DMS53 treated with DMSO at 0.1 percent for 48 hours (cell line): ENCODE results near the gene ACP1.

Experiments
- DNase-seq: peaks from one replicate; lab custom pipeline; 2025; ENCODE audit not compliant: unreplicated experiment; lab: John Stamatoyannopoulos, UW

The ACP1 gene

DNA sequence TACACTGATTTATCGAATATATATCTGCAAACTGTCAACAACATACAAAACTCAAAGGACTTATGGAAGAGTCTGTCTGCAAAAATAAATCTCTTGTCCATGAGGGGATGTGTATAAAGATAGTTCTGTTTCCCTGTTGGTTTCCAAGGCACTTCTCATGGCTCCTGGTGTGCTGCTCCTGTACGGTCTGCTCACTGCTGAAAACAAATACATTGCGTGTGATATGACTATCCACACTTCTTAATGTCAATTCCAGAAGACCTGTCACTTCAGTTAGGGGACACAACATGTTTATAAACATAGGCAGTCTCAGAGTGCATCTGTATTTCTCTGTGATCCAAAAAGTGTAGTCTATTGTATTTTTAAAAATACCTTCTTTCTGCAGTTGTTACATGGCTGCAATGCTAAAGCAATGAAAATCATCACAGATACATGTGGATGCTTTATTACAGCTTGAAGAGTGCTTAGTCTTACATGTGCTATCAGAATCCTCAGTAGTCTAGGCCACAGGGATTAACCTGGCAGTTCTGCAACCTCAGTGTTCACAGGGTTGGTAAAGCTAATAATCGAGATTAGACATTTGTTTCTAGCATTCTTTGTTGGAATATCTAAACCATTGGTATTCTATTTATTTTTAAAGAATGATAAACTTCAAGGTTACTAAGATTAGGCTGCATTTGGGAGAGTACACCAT, 15.4 kb downstream of the ACP1 start:
- DNase-seq: no peak

DNA sequence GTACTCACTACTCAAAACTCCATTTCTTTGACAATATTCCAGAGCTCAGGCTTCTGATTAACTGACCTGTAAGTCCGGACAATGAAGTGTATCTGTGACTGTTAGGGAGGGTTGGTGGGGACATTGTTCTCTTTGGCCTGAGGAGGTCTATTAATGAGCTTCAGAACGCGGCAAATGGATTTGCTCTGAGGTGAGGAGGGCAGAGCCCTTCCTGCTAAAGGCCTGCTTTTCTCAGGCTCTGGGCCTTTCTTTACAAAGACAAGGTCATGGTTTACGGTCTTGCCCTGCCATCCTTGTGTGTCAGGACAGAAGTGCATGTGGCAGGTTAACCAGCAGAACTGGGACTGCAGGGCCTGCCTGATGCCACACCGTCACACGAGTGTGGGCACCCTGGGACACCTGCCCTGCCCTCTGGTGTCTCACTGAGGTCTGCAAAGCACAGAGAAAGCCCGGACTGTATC, 15.9 kb downstream of the ACP1 start:
- DNase-seq: no peak

GRCh38 chr2:281381-281780, 16.6 kb downstream of the ACP1 start:
- DNase-seq: no peak

DNA sequence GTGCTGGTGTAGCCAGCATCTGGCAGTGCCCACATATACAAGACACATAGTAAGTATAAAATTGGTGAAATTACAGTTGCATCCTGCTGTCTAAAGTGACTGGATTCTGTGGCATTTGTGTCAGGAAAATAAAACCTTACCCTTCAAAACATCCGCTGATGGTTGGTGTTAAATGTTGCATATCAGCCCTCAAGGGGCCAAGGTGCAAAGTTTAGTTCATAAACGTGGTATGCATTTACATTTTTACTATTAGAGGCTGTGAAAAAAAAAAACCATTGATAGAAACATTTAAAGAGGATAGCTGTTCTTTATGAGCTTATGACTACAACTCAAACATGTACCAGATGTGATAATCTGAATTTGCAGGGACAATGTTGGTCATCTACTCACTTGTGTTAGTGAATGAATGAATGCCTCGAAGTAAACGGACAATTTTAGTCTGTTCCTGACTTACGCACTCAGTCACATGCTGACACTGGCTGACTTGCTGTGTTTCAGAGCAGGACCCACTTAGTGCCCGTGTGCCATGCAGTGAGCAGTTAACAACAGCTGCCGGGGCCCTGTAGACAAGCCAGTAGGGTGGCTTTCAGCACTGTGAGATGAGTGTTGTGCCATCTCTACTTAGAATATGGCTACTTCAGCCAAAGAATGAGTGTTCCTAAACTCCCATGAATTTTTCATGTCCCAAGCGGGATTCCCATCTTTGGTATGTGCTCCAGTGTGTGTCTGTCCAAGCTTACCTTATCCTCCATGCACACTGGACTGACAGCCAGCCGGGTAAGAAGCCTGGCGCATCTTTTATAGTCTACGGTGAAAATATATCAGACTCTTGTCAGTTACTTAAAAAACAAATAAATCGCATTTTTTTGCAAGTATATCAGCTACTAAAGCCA, 17.9 kb downstream of the ACP1 start:
- DNase-seq: no peak

- DNase-seq: no peak
Observed at GRCh38 chr2:283996-284794, 19.4 kb downstream of the ACP1 start.

- DNase-seq: no peak
Observed at GRCh38 chr2:284896-285492, 20.2 kb downstream of the ACP1 start.

DNA sequence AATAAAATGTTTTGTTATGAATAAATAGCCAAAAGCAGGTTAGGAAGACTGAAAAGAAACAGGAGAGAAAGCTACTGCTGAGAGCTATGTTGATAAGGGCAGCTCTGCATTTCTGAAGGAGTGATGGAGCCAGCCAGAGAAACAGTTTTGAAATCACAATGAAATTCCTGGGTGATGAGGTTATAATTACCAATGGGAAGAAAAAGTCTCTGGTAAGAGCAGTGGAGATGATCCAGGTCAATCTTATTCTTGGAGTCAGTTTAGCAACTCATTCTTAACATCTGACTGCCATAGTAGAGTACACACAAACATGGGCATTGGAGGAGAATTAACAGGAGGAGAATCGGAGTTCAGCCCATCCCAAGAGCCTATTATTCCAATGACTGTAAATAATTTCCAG, 20.8 kb downstream of the ACP1 start:
- no peak for DNase-seq

DNA sequence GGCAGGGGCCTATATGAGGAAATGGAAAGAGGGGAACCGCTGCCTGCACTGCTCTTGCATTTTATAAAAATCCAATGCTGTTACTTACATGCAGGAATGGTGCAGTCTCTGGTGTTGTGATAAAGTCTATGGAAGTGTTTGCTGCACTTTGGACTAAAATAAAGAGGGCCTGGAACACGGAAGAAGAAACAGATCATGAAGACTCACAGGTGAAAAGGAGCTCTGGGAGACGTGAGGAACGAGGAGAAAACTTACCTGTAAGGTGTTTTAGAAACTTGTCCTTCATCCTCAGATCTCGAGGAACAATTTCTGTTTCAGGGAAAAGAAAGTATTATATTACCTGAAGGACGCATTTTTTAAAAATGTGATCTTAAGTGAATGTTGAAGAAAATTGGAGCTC, 21.3 kb downstream of the ACP1 start:
- no peak for DNase-seq

DNA sequence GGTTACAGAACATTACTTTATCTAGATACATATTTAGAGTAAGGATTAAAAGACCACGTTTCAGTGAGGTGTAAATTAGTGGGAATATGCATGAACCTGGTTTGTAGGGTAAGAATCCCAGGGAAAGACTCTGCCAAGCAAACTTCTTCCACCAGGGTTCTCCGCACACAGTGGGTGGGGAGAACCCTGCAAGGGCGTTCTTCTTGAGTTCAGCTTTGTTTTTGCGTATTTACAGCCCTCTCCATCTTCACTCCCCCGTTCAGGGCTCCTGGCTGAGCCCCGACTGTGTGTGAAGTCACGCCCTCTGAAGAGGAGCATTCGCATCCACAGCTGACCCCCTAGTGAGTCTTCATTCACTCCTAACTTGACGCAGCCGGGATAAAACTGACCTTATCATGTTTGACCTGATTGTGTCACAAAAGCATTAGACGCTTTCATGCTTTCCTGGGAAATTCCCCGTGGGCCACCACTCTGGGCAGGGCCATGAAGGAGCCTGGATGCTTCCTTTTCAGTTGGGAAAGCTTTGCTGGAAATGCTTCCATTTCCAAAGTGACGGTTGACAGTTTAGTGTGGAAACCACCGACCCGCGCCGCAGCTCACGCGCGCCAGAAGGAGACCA, 22.1 kb downstream of the ACP1 start:
- DNase-seq: no peak

DNA sequence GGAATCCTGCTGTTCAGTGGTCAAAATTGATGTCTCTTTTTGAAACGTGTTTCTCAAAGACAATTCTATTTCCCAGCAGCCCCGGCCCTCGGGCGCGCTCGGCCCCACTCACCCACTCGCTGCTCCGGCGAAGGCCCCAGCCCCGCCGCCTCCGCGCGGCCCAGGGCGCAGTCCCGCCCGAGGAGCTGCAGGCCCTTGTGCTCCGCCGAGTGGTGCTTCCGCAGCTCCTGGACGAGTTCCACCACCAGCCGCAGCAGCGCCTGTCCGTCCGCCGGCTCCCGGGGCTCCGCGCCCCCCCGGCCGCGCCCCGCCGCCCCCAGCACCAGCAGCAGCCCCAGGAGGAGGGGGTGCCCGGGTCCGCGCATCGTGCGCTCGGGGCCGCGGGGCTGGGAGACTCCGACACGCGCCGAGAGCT, 22.7 kb downstream of the ACP1 start:
- no peak for DNase-seq

GRCh38 chr2:287911-288757, 23.4 kb downstream of the ACP1 start, which contains the start of gene ALKAL2:
Gene ALKAL2, minus strand, starts transcription at chr2:288091. Its CDS starts 256 bp downstream, at chr2:287835.
- no peak for DNase-seq

GRCh38 chr2:288758-289361, 24.1 kb downstream of the ACP1 start:
- DNase-seq: no peak

DNA sequence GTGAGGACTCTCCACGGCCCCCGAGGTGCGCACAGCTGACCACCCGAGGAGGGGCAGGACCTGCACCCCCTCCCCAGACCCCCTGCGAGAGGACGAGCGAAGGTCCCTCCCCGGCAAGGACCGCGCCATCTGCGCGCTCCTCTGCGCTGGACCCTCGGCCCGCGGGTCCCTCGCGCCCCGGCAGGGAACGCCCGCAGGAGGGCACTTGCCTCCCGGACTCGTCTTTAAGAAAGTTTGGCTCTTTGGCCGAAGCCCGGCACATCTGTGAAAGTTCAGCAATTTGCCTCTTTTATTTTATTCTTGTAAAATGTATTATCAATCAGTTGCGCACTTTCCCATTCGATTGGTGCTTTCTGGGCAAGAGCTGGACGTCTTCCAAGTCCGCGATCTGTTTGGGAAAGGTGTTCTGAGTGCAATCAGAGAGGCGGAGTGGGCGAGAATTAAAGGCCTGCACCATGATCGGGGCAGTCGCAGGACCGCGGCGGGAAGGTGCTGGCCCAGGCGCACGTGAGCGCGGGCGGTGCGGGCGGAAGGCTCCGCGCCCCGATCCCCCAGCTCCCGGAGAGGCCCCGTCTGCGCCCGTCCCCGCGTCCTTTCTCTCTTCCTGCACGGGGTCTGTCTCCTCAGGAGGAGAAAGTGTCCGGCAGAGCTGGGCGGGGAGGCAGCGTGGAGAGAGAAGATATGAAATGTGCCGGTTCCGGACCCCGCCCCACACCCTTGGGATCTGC, 24.8 kb downstream of the ACP1 start:
- no peak for DNase-seq

DNA sequence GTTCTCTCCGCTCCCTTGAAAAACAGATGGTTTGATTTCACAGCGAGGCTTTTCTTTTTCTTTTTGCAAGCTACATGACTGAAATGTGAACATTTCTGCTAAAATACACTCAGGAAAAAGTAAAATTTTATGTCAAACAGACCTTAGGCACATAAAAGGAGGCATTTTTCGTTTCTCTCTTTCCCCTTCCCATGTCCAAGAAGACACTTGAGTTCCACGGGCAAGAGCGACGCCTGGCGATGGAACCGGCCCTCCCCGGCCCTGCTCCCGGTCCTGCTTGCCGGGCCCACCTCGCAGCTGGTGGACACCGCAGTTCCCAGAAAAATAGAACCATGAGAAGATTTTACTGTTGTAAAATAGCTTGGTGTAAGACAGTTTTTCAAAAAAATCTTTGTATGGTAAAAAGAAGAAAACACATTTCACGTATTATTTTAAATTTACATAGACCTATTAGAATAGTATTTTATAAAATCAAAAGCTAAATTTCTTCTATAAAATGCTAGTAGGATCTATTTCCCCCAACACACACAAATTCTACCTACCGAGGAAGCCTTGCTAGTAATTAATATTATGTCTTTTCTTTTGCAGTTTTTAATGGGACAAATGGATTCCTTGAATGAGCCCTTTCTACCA, 25.5 kb downstream of the ACP1 start:
- peak; percentile 38 for DNase-seq

GRCh38 chr2:295090-295489, 30.3 kb downstream of the ACP1 start:
- no peak for DNase-seq

- no peak for DNase-seq
Observed at GRCh38 chr2:296354-296753, 31.6 kb downstream of the ACP1 start.

GRCh38 chr2:305366-305765, 40.6 kb downstream of the ACP1 start:
- DNase-seq: no peak
